HCT116 (cell line): ENCODE data around the gene SUOX.

Experiments
- CBX3 ChIP-seq: IDR thresholded peaks from 2 replicates; pipeline ENCODE4 v1.6.1; 2012; ENCODE audit warnings: low read depth
- EZH2 ChIP-seq: fragments of 200-600 bp; sonication (generic); IDR thresholded peaks from 2 replicates; pipeline ENCODE4 v1.6.1; 2017; ENCODE audit warnings: antibody characterized with exemption, mixed run types
- ZFX ChIP-seq: fragments of 450-650 bp; IDR thresholded peaks from 2 replicates; pipeline ENCODE4 v1.6.1; 2017
- TF ChIP-seq, protein P1 (sequence below), 3 experiments: fragments of 200-600 bp in 1 of 3; sonication (generic) in 1 of 3; IDR thresholded peaks in 2 of 3; conservative IDR thresholded peaks in 1 of 3; 2 replicates each; pipeline ENCODE4 v1.5.1; 2012 to 2017; ENCODE audit warnings: low read depth in 2 of 3, low read length in 2 of 3, antibody characterized with exemption in 1 of 3, borderline replicate concordance in 1 of 3, control low read depth in 1 of 3, mild to moderate bottlenecking in 1 of 3, mixed read lengths in 1 of 3, mixed run types in 1 of 3, moderate library complexity in 1 of 3; ENCODE audit not compliant: insufficient read depth in 1 of 3
- TF ChIP-seq, protein P2 (sequence below): IDR thresholded peaks from 2 replicates; pipeline ENCODE4 v1.6.1; 2012

DNA sequence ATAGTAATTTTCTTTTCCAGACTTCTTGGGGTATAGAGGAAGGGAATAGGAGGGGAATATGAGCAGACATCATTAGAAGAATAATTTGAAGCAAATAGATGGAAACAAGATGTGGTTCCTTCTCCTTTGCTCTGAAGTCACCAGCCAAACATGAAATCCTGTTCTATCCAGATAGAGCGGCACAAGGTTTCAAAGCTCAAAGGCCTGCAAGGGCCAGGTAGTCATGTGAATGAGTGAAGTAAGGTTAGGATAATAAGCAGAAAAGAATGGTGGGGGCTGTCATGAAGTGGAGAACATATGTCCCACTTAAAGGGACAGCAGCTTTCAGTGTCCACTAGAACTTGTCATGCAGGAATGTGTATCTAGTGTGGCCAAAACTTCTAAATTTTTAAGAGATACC lies 21.3 kb downstream of the SUOX start:
- TF ChIP-seq EZH2 (no peak), CBX3 (no peak), ZFX (no peak)
- TF ChIP-seq, protein P1, sequence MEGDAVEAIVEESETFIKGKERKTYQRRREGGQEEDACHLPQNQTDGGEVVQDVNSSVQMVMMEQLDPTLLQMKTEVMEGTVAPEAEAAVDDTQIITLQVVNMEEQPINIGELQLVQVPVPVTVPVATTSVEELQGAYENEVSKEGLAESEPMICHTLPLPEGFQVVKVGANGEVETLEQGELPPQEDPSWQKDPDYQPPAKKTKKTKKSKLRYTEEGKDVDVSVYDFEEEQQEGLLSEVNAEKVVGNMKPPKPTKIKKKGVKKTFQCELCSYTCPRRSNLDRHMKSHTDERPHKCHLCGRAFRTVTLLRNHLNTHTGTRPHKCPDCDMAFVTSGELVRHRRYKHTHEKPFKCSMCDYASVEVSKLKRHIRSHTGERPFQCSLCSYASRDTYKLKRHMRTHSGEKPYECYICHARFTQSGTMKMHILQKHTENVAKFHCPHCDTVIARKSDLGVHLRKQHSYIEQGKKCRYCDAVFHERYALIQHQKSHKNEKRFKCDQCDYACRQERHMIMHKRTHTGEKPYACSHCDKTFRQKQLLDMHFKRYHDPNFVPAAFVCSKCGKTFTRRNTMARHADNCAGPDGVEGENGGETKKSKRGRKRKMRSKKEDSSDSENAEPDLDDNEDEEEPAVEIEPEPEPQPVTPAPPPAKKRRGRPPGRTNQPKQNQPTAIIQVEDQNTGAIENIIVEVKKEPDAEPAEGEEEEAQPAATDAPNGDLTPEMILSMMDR (IDR thresholded peaks at IDR 0.05 in 2 of 3, conservative IDR thresholded peaks at IDR 0.05 in 1 of 3; ENCODE audit: borderline replicate concordance in 1 of 3, insufficient read depth in 1 of 3, low read depth in 2 of 3, low read length in 2 of 3) = no peak
- TF ChIP-seq, protein P2, sequence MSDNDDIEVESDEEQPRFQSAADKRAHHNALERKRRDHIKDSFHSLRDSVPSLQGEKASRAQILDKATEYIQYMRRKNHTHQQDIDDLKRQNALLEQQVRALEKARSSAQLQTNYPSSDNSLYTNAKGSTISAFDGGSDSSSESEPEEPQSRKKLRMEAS = no peak
